Anterior cingulate cortex (tissue), 58 donors: ENCODE data around the gene ARHGAP32.
A peak's percentile ranks its signal among the peaks of the same experiment; 100 is the strongest.
"Not testable (repeated sequence)": the region's sequence is repeated elsewhere in the genome, so short reads cannot be mapped to it uniquely, and the experiment has no call there.

Source experiments
- DNase-seq, 58 donors: peaks; one replicate each; lab custom pipeline; 2025; lab: John Stamatoyannopoulos, UW

ARHGAP32 gene

GRCh38 chr11:129204150-129204838 is 12.2 kb upstream of the ARHGAP32 start:
- DNase-seq, result no peak

- no peak for DNase-seq
Observed at GRCh38 chr11:129202646-129203045, 10.5 kb upstream of the ARHGAP32 start.

- DNase-seq, result no peak
Observed at GRCh38 chr11:129195682-129196081, 3.6 kb upstream of the ARHGAP32 start.

- no peak for DNase-seq
Observed at GRCh38 chr11:129191649-129192048, 476 bp downstream of the ARHGAP32 start.

GRCh38 chr11:129190087-129190486 is 2.0 kb downstream of the ARHGAP32 start:
- DNase-seq, result no peak

GRCh38 chr11:129189646-129190045 is 2.5 kb downstream of the ARHGAP32 start:
- no peak for DNase-seq

GRCh38 chr11:129185082-129185481 is 7.0 kb downstream of the ARHGAP32 start:
- not testable (repeated sequence) for DNase-seq

GRCh38 chr11:129184581-129184980 is 7.5 kb downstream of the ARHGAP32 start:
- DNase-seq, result no peak

- DNase-seq, result no peak
Observed at GRCh38 chr11:129167315-129167714, 24.8 kb downstream of the ARHGAP32 start.

GRCh38 chr11:129163714-129164164 is 28.4 kb downstream of the ARHGAP32 start:
- DNase-seq, result no peak

GRCh38 chr11:129157080-129157479 is 35.0 kb downstream of the ARHGAP32 start:
- DNase-seq, result not testable (repeated sequence)

- DNase-seq, result no peak
Observed at GRCh38 chr11:129155745-129156144, 36.4 kb downstream of the ARHGAP32 start.

- no peak for DNase-seq
Observed at GRCh38 chr11:129148487-129148886, 43.6 kb downstream of the ARHGAP32 start.

GRCh38 chr11:129146191-129146590 is 45.9 kb downstream of the ARHGAP32 start:
- no peak for DNase-seq

- DNase-seq, result no peak
Observed at GRCh38 chr11:129145276-129145675, 46.8 kb downstream of the ARHGAP32 start.

- DNase-seq, result no peak
Observed at GRCh38 chr11:129144256-129144655, 47.9 kb downstream of the ARHGAP32 start.

- DNase-seq, result peak in 37 of 58 donors; percentile 2 to 86 (median 25)
Observed at GRCh38 chr11:129143335-129143734, 48.8 kb downstream of the ARHGAP32 start.

GRCh38 chr11:129141748-129142523 is 50.2 kb downstream of the ARHGAP32 start:
- no peak for DNase-seq

- DNase-seq, result no peak
Observed at GRCh38 chr11:129131316-129131715, 60.8 kb downstream of the ARHGAP32 start.

- not testable (repeated sequence) for DNase-seq
Observed at GRCh38 chr11:129128881-129129620, 63.1 kb downstream of the ARHGAP32 start.

GRCh38 chr11:129119036-129119435 is 73.1 kb downstream of the ARHGAP32 start:
- DNase-seq, result no peak
